Immature natural killer cell (primary cell): ENCODE results near the gene NR2F1. TPM values are rescaled to one million over a fixed set of nuclear protein-coding genes. Genes with fewer than 3 reads are reported as not detected.
A peak's percentile ranks its signal among the peaks of the same experiment; 100 is the strongest.
"Not testable (repeated sequence)": the region's sequence is repeated elsewhere in the genome, so short reads cannot be mapped to it uniquely, and the experiment has no call there.

ENCODE experiments used
- DNase-seq, 3 donors: peaks; one replicate each; pipeline ENCODE4 v3.0.0; 2022; ENCODE audit warnings: mixed read lengths in 1 of 3
- H3K27ac Mint-ChIP-seq, 6 donors: one replicate each; pipeline ENCODE4 v1.8.0; 2020; ENCODE audit warnings: mixed read lengths in 6 of 6, mild to moderate bottlenecking in 5 of 6, inconsistent platforms in 4 of 6, moderate library complexity in 3 of 6
- H3K27me3 Mint-ChIP-seq, 3 donors: one replicate each; pipeline ENCODE4 v1.8.0; 2020 to 2021; ENCODE audit warnings: low read depth in 3 of 3, mild to moderate bottlenecking in 3 of 3, mixed read lengths in 3 of 3, moderate library complexity in 3 of 3, inconsistent platforms in 1 of 3
- H3K36me3 Mint-ChIP-seq, 3 donors: one replicate each; pipeline ENCODE4 v1.8.0; 2020; ENCODE audit warnings: mixed read lengths in 3 of 3, inconsistent platforms in 2 of 3, mild to moderate bottlenecking in 2 of 3
- H3K4me1 Mint-ChIP-seq, 2 donors: one replicate each; pipeline ENCODE4 v1.8.0; 2020; ENCODE audit warnings: inconsistent platforms in 2 of 2, mild to moderate bottlenecking in 2 of 2, mixed read lengths in 2 of 2, moderate library complexity in 1 of 2
- H3K4me3 Mint-ChIP-seq, 5 donors: one replicate each; pipeline ENCODE4 v1.8.0; 2020; ENCODE audit warnings: mild to moderate bottlenecking in 5 of 5, mixed read lengths in 5 of 5, inconsistent platforms in 3 of 5, moderate library complexity in 3 of 5
- H3K9me3 Mint-ChIP-seq, 6 donors: one replicate each; pipeline ENCODE4 v1.8.0; 2020; ENCODE audit warnings: mild to moderate bottlenecking in 6 of 6, mixed read lengths in 6 of 6, inconsistent platforms in 4 of 6, moderate library complexity in 3 of 6
- polyA plus RNA-seq, 3 donors: library from polyadenylated mRNA; unstranded; fragments of 300-500 nt; fragmentation: Illumina TruSeq; gene quantifications; one replicate each; pipeline ENCODE4 v1.2.3, GENCODE V29; 2021

Gene NR2F1
- not detected for polyA plus RNA-seq

DNA sequence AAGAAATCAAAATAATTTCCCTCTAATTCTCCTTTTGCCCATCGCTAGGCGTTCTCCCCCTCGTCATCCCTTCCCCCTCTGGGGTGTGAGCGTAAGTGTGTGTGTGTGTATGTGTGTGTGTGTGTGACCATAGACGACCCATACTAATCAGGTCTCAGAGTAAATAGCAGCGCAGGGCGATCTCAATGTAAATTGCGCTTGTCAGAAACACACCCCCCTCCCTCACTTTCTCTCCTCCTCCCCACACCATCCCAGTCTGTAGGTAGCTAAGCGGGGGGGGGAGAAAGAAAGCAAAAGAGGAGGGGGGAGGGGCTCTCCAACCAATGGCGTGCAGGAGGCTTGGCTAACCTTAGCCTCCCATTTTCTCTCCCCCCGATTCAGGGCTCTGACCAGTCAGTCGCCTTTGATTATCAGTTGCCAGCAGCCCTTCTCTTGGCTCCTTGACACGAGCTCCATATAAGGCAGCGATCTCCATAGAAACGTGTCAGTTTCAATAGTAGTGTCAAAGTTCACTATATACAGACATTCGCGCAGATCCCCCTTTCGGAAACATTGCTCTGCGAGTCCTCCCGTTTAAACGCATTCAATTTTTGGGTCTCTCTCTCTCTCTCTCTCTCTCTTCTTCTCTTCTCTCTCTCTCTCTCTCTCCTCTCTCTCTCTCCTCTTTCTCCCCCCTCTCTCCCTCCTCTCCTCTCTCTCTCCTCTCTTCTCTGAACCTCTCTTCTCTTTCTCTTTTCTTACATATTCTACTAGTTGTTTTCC lies at the start of gene NR2F1:
TSS of gene NR2F1 (plus strand) at position 546 of the 762 bp plus-strand sequence. CDS start 1,802 bp downstream, outside the sequence.
- DNase-seq = no peak

DNA sequence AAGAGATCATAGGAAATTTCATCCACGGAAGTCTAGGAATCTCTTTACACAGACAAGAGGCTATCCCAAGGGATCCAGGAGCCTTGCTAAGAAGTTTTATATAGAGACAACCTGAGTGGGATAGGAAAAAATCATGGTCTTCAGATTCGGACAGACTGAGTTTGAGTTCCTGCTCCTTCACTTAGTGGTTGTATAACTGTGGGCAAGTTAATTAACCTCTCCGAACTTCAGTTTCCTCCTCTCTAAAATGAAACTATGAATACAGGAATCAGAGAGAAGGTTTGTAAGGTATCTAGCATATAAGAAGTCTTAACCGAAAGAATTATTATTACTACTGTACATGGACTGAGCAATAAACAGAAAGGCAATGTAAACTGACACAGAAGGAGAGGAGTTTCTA lies 37.1 kb upstream of the NR2F1 start:
- Mint-ChIP-seq H3K4me1 (no peaks in the 10 kb centered on the region), H3K9me3 (peaks cover 0 to 6% (median 2%) of the 10 kb centered on the region in 6 donors)
- DNase-seq = no peak

More for the DNA sequence above, at the start of gene NR2F1:
- Mint-ChIP-seq H3K36me3 (peaks cover 0 to 4% (median 0%) of the 10 kb centered on the region in 3 donors), H3K4me3 (peak within 1 kb of the TSS in 1 of 5 donors; percentile 61), H3K4me1 (peaks cover 39 to 42% of the 10 kb centered on the region in 2 donors), H3K9me3 (peaks cover 0 to 7% (median 0%) of the 10 kb centered on the region in 6 donors), H3K27ac (no peak within 1 kb of the TSS), H3K27me3 (peaks cover 21 to 40% (median 25%) of the 10 kb centered on the region in 3 donors)

DNA sequence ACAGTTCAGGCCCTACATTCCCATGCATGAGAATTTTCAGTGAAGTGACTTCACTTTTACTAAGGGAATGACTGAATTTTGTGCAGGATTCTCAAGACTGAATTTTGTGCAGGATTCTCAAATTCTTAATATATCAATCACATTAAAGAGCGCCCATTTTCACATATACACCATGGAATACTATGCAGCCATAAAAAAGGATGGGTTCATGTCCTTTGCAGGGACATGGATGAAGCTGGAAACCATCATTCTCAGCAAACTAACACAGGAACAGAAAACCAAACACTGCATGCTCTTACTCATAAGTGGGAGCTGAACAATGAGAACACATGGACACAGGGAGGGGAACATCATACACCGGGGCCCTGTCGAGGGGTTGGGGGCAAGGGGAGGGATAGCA lies 33.4 kb upstream of the NR2F1 start:
- H3K36me3 Mint-ChIP-seq, H3K4me3 Mint-ChIP-seq, H3K9me3 Mint-ChIP-seq, H3K4me1 Mint-ChIP-seq, H3K27me3 Mint-ChIP-seq, DNase-seq, H3K27ac Mint-ChIP-seq: not testable (repeated sequence)

More for the DNA sequence above, 37.1 kb upstream of the NR2F1 start:
- peaks cover 0 to 2% (median 2%) of the 10 kb centered on the region in 3 donors for H3K27me3 Mint-ChIP-seq
- H3K36me3 Mint-ChIP-seq = no peaks in the 10 kb centered on the region
- no peak overlapping the region for H3K4me3 Mint-ChIP-seq
- no peak overlapping the region for H3K27ac Mint-ChIP-seq

DNA sequence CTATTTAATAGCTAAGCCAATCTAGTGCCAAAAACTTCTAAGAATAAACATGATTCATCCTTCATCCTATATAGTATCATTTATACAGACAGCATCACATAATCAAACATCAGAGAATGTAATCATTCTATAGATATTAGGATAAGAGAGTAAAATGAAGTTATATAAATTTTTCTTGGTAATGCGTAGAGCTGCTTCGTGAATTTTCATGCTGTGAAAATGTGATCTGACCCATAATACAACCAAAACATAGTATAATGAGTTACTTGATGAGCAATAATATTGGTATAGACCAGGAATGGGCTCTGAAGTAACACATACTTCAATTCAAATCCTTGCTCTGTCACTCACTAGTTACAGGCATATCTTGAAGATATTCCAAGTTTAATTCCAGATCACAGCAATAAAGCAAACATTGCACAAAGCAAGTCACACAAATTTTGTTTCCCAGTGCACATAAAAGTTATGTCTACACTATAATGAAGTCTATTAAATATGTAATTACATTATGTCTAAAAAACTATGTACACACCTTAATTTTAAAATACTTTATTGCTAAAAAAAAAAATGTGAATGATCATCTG lies 25.9 kb upstream of the NR2F1 start:
- Mint-ChIP-seq H3K9me3 (peaks cover 0 to 11% (median 0%) of the 10 kb centered on the region in 6 donors), H3K27ac (no peak overlapping the region), H3K4me1 (no peaks in the 10 kb centered on the region), H3K36me3 (no peaks in the 10 kb centered on the region), H3K4me3 (no peak overlapping the region), H3K27me3 (peaks cover 2 to 7% (median 7%) of the 10 kb centered on the region in 3 donors)
- no peak for DNase-seq

DNA sequence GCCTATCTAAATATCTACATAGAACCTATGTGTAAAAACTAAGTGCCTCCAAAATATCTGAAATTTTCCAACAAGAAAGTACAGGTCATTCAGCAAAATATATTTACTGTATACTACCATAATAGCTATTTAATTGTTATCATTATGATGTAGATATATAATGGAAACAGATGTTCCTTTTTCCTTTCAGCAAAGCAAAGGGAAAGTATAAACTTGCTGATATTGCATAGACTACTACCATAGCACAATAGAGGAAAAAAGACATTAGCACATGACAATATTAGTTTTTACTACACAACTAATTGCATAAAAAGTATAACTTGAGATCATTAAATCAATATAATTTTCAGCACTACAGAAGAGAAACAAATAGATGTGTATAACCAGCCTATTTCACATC lies 16.9 kb upstream of the NR2F1 start:
- Mint-ChIP-seq H3K27ac (no peak overlapping the region), H3K27me3 (peaks cover 10 to 26% (median 26%) of the 10 kb centered on the region in 3 donors), H3K4me1 (peaks cover 7 to 18% of the 10 kb centered on the region in 2 donors), H3K36me3 (no peaks in the 10 kb centered on the region), H3K9me3 (peaks cover 0 to 8% (median 0%) of the 10 kb centered on the region in 6 donors), H3K4me3 (no peak overlapping the region)
- no peak for DNase-seq

DNA sequence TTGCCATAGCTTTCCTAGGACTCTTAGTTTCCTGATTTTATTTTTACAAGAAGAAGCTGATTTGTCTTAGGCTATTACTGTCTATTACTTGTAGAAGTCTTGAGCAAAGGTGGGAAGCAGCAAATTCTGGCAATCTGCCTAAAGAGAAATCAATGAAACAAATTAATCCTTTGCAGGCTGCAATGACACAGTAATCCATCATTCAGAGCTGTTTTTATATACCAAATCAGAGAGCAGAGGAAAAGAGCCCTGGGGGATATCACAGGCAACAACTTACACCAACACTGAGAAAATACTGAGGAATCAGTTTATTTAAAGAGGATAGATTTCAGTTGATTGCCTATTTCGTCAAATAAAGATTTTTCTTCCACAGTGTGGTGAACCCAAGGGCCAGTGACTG lies 15.6 kb upstream of the NR2F1 start:
- Mint-ChIP-seq H3K27me3 (peaks cover 10 to 39% (median 36%) of the 10 kb centered on the region in 3 donors), H3K4me3 (no peak overlapping the region), H3K27ac (no peak overlapping the region)

DNA sequence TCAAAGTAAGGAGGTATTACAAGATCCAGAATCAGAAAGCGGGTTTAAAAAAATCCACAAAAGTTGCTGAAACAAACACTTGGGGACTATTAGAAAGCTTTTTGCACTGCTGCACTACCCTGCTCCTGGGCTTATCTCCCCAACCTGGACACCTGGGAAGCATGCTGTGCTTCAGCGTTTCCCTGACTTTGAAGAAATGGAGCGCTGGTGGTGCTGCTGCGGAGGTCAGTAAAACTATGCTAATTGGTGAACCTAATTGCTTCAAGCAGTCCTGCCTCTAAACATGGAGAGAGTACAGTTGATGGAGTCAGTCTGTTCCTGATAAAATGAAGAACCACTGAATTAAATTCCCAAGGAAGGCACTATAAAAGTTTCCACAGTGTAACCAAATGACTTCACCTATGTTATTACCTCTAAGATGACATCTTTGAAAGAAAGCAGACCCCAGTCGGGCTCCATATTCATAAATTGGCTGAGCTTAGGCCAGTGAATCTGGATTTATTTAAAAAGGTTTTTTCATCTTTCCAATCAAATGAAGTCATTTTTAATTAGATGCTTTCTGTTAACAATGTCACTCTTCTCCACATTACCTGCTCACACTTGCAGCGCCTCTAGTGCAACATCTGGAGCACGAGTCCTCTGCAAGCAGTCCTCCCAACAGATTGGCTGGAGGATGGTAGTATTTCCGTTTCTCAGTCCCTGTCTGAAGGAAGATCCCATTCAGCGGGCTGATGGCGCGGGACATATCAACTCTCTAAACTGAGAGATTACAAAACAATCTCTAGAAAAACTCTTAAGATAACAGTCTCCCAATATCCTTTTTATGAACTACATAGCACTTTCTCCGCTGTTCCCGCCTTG lies 13.5 kb upstream of the NR2F1 start:
- Mint-ChIP-seq H3K27me3 (peaks cover 15 to 48% (median 47%) of the 10 kb centered on the region in 3 donors), H3K36me3 (no peaks in the 10 kb centered on the region), H3K9me3 (peaks cover 0 to 10% (median 0%) of the 10 kb centered on the region in 6 donors), H3K4me3 (peak overlapping the region; percentile 55 to 70 (median 65)), H3K27ac (no peak overlapping the region), H3K4me1 (peaks cover 19 to 27% of the 10 kb centered on the region in 2 donors)
- no peak for DNase-seq

More for the DNA sequence above, 15.6 kb upstream of the NR2F1 start:
- no peak for DNase-seq
- peaks cover 18 to 27% of the 10 kb centered on the region in 2 donors for H3K4me1 Mint-ChIP-seq
- H3K36me3 Mint-ChIP-seq = no peaks in the 10 kb centered on the region
- peaks cover 0 to 9% (median 0%) of the 10 kb centered on the region in 6 donors for H3K9me3 Mint-ChIP-seq

DNA sequence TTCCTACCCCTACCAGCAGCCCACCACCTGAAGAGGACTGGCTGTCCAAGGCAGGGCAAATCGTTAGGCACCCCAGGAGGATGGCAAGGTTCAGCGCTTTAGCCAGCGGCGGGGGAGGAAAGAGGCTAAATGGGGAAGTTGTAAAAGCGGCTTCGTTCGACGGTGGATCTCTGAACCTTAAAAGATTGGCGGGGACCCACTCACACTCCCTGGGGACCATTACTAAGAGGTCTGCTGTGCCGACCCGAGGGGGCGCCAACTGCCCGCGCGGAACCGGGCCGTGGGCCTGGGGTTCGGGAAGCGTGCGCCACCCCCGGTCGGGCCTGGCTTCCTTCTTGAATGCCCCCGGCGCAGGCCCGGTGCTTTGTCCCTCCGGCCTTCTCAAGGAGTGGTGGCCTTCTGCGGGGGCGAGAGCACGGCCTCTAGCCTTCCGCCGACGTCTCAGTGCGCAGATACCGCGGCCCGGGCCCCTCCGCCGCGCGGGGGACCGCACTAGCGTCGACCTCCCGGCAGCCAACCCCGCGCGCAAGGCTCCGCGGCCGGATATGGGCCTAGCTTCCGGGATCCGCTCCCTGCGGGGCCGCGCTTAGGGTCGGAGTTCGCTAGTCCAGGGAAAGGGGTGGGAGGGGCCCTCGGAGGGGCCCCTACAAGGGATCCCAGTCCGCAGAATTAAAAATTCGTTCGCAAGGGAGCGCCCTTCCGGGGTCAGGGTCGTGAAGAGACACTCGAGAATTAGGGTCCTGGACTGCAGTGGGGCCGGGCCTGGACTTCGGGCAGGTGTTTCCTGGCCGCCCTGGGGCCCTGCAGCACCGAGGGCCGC lies 12.5 kb upstream of the NR2F1 start:
- no peak for DNase-seq
- Mint-ChIP-seq H3K9me3 (peaks cover 0 to 10% (median 0%) of the 10 kb centered on the region in 6 donors), H3K36me3 (no peaks in the 10 kb centered on the region), H3K4me3 (peak overlapping the region; percentile 55 to 70 (median 65)), H3K4me1 (peaks cover 19 to 27% of the 10 kb centered on the region in 2 donors), H3K27ac (no peak overlapping the region), H3K27me3 (peaks cover 21 to 57% (median 50%) of the 10 kb centered on the region in 3 donors)

DNA sequence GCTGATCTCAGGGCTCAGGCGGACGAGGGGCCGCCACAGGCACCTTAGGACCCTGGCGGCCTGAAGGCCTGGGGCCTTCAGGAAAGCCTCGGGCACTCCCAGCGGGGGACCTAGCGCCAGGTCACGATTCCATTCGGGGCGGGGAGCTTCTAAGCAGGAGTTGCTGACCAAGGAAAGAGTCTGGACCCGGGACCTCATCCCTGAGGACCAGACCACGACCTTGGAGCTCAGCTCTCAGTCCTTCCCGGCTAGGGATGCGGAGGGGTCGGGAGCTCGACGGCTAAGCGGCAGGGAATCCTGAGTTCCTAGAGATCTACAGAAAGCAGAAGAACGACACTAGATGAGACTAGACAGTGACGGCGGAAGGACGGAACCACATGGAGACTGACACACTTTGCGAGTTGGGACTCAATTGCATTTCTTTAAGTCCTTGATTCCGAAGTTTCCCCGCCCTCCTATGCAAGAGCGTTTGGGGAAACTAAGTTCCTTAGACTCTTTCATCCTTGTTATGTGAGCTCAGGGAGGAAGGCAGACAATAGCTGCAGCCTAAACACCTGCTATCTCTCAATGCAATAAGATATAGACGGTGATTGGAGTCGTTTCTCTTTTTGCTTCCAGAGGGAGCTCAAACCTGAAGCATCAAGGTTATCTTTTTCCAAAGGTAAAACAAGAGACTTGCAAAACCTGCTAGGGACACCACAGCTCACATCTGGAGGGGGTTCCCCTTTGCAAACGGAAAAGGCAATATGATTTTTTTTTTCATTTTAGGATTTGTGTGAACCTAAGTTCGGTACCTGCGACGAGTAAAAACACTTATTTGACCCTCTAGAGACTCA lies 11.7 kb upstream of the NR2F1 start:
- H3K4me1 Mint-ChIP-seq = peaks cover 19 to 27% of the 10 kb centered on the region in 2 donors
- H3K27me3 Mint-ChIP-seq = peaks cover 21 to 58% (median 57%) of the 10 kb centered on the region in 3 donors
- peaks cover 0 to 10% (median 0%) of the 10 kb centered on the region in 6 donors for H3K9me3 Mint-ChIP-seq
- peak overlapping the region; percentile 9 to 63 (median 36) for H3K4me3 Mint-ChIP-seq
- no peak for DNase-seq
- peak overlapping the region in 1 of 6 donors; percentile 10 for H3K27ac Mint-ChIP-seq
- H3K36me3 Mint-ChIP-seq = no peaks in the 10 kb centered on the region

DNA sequence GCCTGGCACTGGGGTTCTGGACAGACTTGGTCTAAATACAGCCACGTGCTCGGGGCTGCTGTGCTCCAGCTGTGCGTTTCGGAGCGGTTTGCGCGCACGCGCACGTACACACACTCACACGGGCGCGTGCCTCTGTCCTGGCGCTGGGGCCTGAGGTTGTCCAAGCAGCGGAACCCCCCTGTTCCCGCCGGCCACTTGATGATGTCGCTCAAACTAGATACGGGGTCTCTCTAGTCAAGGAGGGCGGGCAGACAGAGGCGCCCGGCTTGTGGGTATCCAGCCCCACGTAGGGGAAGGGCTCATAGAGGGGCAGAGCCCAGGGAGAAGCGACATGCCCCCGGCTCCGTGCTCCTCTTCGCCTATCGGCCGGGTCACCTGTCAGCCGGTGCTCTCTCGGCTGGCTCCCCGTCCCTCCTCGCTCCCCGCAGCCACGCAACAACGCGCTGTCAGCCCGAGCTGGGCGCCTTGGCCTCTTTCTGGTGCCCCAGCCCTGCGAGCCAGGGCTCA lies 10.9 kb upstream of the NR2F1 start:
- no peak for DNase-seq
- Mint-ChIP-seq H3K36me3 (no peaks in the 10 kb centered on the region), H3K27me3 (peaks cover 22 to 63% (median 58%) of the 10 kb centered on the region in 3 donors), H3K4me3 (peak overlapping the region in 4 of 5 donors; percentile 0 to 9 (median 4)), H3K27ac (no peak overlapping the region), H3K4me1 (peaks cover 19 to 27% of the 10 kb centered on the region in 2 donors), H3K9me3 (peaks cover 0 to 10% (median 0%) of the 10 kb centered on the region in 6 donors)

DNA sequence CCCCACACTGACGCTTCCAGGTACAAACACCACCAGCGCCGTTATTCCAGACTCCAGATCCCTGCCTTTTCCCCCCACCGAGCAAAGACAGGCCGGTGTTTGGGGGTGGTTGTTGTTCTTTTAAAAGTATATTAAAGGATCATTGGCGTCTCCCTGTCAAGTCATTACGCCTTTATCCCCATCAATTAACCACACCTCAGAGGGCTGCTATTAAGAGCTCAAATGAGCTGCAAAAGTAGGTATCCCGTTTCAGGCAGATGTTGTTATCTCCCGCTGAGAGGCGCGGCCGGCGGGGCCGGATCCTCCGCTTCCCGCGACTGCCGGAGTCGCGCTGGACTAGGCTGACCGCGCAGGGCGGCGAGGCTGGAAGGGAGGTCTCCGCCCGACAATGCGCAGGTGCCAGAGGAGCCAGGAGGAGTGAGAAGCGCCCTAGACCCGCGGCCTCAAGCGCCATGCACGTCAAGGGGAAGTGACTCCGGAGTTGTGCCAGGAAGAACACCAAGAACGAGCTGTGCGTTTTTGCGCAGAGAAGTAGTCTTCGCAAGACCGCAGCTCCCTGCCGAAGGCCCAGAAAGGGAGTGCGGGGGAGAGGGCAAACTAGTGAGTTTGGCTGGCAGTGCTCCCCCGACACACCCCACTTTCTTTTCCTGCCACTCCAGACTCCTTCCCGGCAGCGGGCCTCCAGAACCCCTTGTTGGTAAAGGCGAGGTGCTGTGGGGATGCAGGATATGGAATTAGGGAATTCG lies 10.2 kb upstream of the NR2F1 start:
- H3K9me3 Mint-ChIP-seq = peaks cover 0 to 10% (median 0%) of the 10 kb centered on the region in 6 donors
- H3K36me3 Mint-ChIP-seq = no peaks in the 10 kb centered on the region
- DNase-seq = no peak
- no peak overlapping the region for H3K27ac Mint-ChIP-seq
- H3K4me3 Mint-ChIP-seq = peak overlapping the region in 1 of 5 donors; percentile 9
- peaks cover 20 to 68% (median 56%) of the 10 kb centered on the region in 3 donors for H3K27me3 Mint-ChIP-seq
- H3K4me1 Mint-ChIP-seq = peaks cover 19 to 31% of the 10 kb centered on the region in 2 donors
